GM13976 (cell line): ENCODE data around the gene SHISA2.

Source experiments
- DNase-seq: peaks from one replicate; pipeline ENCODE4 v3.0.0; 2012; ENCODE audit warnings: low spot score
- in situ Hi-C: fragments of 300-500 bp; cut with MboI; formaldehyde crosslinking; loops from one replicate; pipeline ENCODE4 v1.12.0; 2022; ENCODE audit warnings: low sequenced_read_pairs, mixed read lengths, inconsistent platforms; ENCODE audit not compliant: unreplicated experiment
- TF ChIP-seq, protein P1 (sequence below): IDR thresholded peaks from 2 replicates; pipeline ENCODE4 v1.5.1; 2012; ENCODE audit warnings: borderline replicate concordance, mild to moderate bottlenecking; ENCODE audit not compliant: insufficient read depth; ENCODE audit errors: extremely low read depth, missing control alignments, control extremely low read depth

Gene SHISA2

DNA sequence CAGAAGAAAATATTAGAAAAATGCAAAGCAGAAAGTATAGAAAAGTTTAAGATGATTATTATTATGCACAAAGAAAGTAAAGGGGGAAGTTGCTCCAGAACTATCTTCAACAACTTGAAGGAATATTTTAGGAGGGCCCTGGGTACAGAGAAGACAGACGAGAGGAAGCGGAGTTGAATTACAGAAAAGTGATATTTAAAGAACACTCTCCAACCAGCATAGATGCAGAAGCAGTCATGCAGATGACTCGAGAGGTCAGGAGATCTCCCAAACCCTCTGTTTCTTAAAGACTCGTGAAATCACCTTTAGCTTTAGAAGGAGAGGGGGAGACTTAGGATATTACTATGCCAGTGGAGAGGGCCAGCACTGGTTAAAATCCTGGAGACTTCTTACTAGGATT is 8.5 kb upstream of the SHISA2 start:
- TF ChIP-seq, protein P1, sequence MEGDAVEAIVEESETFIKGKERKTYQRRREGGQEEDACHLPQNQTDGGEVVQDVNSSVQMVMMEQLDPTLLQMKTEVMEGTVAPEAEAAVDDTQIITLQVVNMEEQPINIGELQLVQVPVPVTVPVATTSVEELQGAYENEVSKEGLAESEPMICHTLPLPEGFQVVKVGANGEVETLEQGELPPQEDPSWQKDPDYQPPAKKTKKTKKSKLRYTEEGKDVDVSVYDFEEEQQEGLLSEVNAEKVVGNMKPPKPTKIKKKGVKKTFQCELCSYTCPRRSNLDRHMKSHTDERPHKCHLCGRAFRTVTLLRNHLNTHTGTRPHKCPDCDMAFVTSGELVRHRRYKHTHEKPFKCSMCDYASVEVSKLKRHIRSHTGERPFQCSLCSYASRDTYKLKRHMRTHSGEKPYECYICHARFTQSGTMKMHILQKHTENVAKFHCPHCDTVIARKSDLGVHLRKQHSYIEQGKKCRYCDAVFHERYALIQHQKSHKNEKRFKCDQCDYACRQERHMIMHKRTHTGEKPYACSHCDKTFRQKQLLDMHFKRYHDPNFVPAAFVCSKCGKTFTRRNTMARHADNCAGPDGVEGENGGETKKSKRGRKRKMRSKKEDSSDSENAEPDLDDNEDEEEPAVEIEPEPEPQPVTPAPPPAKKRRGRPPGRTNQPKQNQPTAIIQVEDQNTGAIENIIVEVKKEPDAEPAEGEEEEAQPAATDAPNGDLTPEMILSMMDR, result no peak
- in situ Hi-C loops, result loop anchor here (5.0 kb wide), 1 partner anchor 483 kb away; no protein-coding TSS in a partner anchor
- no peak for DNase-seq

GRCh38 chr13:26058704-26059103 is 6.9 kb upstream of the SHISA2 start:
- in situ Hi-C loops, result no loop called here
- TF ChIP-seq, protein P1, result no peak
- DNase-seq, result no peak

GRCh38 chr13:26054896-26055295 is 3.1 kb upstream of the SHISA2 start:
- DNase-seq, result no peak
- in situ Hi-C loops, result no loop called here
- TF ChIP-seq, protein P1, result no peak

GRCh38 chr13:26053418-26053980 is 1.7 kb upstream of the SHISA2 start:
- DNase-seq, result no peak
- in situ Hi-C loops, result no loop called here

DNA sequence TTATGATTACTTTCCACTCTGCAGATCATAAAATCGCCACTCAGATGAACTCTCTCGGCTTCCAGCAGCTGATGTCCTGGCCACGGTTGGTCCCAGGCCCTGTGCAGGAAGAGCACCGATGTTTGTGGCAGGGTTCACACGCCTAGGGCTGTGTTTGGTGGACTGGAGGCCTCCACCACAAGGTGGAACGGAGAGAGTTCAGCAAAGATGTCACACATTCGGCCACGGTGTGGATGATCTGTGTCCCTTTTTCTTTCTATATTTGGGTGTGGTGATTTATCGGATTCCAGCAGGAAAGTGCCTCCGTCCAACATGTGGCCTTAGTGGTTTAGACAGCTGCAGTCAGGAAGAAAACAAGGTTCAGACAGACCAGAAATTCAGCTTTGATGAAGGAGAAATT is 521 bp upstream of the SHISA2 start:
- no peak for DNase-seq

More at GRCh38 chr13:26053418-26053980, 1.7 kb upstream of the SHISA2 start:
- TF ChIP-seq, protein P1, result no peak

DNA sequence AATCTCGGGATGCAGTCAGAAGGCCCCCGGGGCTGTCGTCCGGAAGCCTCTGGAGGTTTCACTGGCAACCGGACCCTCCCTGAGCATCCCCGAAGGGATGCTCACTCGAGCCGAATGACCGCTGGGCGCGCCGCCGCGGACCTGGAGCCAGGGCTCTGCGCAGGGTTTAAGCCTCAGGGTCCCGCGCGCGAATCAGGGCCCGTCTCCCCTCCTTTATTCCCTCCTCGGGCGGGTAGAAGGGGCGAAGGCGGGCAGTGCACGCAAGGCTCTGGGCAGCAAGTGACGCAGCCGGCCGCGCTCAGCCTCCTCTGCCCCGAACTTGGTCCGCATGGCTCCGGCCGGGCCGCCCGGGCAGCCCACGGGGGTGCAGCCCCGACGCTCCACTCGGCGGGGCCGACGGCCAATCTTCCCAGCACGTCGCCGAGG is 572 bp downstream of the SHISA2 start:
- in situ Hi-C loops, result no loop called here
- no peak for DNase-seq
- TF ChIP-seq, protein P1, result no peak

More for the DNA sequence above, 521 bp upstream of the SHISA2 start:
- TF ChIP-seq, protein P1, result no peak
- in situ Hi-C loops, result no loop called here

DNA sequence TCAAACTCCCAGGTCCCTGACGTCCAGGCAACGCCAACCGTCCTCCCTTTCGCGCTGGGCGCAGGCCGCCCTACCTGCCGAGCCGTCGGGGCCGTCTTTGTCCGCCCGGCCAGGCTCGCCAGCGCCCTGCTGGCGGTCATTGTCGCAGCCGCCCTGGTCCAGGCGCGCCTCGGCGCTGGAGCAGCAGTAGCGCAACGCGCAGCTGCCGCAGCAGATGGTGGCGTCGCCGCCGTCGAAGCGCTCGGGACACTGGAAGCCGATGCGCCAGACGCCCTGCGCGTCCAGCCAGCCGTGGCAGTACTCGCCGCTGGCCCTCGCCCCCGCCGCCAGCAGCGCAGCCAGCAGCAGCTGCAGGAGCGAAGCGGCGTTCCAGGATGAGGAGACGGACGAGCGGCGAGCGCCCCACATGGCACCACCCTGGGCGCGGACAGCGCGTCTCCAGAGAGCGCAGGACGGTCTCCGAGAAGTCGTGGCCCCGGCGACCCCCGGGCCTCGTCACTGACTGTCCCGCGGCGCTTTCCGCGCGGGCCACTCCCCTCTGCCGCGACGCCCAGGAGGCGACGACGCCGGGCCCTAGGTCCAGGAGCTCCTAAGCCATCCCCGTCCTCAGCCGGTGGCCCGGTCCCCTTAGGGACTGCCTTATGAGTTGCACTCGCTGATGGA is 1.1 kb downstream of the SHISA2 start:
- TF ChIP-seq, protein P1, result no peak
- in situ Hi-C loops, result no loop called here
- no peak for DNase-seq
